22Rv1 (cell line): ENCODE results near the gene UXS1.

Experiments used
- ZFX ChIP-seq: fragments of 450-650 bp; IDR thresholded peaks from 2 replicates; pipeline ENCODE4 v1.6.1; 2017; ENCODE audit warnings: antibody characterized with exemption, borderline replicate concordance
- TF ChIP-seq, protein P1 (sequence below): fragments of 450-650 bp; IDR thresholded peaks from 2 replicates; pipeline ENCODE4 v1.5.1; 2017; ENCODE audit warnings: mild to moderate bottlenecking

DNA sequence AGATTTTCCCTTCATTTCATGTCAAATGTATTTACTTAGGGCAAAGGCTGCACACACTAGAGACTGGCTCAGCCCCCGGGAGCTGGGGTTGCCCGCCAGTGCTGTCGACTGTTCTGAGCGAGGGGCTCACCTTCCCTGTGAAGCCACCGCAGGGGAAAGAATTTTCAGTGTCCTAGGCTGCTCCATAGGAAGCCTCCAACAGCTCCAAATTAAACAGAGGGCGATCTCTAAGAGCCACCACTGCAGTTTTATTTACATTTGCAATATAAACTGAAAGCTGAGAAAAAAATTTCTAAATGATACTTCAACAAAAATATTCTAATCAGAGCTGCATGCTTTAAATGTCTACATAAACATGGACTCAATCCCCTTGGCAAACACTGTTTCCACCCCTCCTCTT, 54.0 kb downstream of the UXS1 start:
- TF ChIP-seq, protein P1, sequence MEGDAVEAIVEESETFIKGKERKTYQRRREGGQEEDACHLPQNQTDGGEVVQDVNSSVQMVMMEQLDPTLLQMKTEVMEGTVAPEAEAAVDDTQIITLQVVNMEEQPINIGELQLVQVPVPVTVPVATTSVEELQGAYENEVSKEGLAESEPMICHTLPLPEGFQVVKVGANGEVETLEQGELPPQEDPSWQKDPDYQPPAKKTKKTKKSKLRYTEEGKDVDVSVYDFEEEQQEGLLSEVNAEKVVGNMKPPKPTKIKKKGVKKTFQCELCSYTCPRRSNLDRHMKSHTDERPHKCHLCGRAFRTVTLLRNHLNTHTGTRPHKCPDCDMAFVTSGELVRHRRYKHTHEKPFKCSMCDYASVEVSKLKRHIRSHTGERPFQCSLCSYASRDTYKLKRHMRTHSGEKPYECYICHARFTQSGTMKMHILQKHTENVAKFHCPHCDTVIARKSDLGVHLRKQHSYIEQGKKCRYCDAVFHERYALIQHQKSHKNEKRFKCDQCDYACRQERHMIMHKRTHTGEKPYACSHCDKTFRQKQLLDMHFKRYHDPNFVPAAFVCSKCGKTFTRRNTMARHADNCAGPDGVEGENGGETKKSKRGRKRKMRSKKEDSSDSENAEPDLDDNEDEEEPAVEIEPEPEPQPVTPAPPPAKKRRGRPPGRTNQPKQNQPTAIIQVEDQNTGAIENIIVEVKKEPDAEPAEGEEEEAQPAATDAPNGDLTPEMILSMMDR = no peak
- TF ChIP-seq ZFX = no peak
